Measurements from ENCODE around the gene KIF2A.

DNA sequence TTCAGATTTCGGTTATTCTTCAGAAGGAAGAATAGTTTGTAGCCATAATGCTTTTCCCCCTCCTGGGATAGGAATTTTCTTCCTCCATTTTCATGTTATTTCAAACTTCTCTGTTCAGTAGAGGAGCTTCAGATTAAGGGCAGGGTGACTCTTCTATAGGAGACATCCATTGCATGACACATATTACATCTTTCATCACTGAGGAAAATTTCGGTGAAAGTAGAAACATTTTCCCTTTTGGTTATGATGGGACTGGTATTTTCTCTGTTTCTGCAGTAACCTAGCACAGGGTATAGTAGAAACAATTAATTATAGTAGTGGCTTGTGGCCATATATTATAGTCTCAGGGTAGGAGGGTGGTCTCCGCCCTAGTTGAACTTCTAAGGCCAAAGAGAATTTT, 107.7 kb downstream of the KIF2A start:
- TF ChIP-seq, protein P1, sequence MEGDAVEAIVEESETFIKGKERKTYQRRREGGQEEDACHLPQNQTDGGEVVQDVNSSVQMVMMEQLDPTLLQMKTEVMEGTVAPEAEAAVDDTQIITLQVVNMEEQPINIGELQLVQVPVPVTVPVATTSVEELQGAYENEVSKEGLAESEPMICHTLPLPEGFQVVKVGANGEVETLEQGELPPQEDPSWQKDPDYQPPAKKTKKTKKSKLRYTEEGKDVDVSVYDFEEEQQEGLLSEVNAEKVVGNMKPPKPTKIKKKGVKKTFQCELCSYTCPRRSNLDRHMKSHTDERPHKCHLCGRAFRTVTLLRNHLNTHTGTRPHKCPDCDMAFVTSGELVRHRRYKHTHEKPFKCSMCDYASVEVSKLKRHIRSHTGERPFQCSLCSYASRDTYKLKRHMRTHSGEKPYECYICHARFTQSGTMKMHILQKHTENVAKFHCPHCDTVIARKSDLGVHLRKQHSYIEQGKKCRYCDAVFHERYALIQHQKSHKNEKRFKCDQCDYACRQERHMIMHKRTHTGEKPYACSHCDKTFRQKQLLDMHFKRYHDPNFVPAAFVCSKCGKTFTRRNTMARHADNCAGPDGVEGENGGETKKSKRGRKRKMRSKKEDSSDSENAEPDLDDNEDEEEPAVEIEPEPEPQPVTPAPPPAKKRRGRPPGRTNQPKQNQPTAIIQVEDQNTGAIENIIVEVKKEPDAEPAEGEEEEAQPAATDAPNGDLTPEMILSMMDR (IDR thresholded peaks at IDR 0.05 in 8 of 11, conservative IDR thresholded peaks at IDR 0.05 in 3 of 11), result no peak
- TF ChIP-seq POLR2A (IDR thresholded peaks at IDR 0.05), result no peak
- no peak for TF ChIP-seq POLR2AphosphoS5 (IDR thresholded peaks at IDR 0.05)
